HEK293T (cell line): ENCODE data around the gene NPEPL1.

ENCODE experiments used
- BHLHE40 ChIP-seq: fragments of 450-650 bp; IDR thresholded peaks from 2 replicates; pipeline ENCODE4 v1.6.1; 2016; ENCODE audit warnings: mild to moderate bottlenecking, moderate library complexity, borderline replicate concordance
- ELF4 ChIP-seq: fragments of 450-650 bp; IDR thresholded peaks from 2 replicates; pipeline ENCODE4 v1.6.1; 2017; ENCODE audit warnings: antibody characterized with exemption
- FOXA1 ChIP-seq: fragments of 450-650 bp; IDR thresholded peaks from 2 replicates; pipeline ENCODE4 v1.6.1; 2016; ENCODE audit warnings: mild to moderate bottlenecking
- FOXK2 ChIP-seq: fragments of 450-650 bp; IDR thresholded peaks from 2 replicates; pipeline ENCODE4 v1.6.1; 2016; ENCODE audit warnings: mild to moderate bottlenecking
- FOXM1 ChIP-seq: fragments of 450-650 bp; IDR thresholded peaks from 2 replicates; pipeline ENCODE4 v1.6.1; 2017; ENCODE audit warnings: mild to moderate bottlenecking, borderline replicate concordance
- HDGF ChIP-seq: fragments of 450-650 bp; IDR thresholded peaks from 2 replicates; pipeline ENCODE4 v1.6.1; 2017; ENCODE audit warnings: antibody characterized with exemption, borderline replicate concordance
- LEF1 ChIP-seq: fragments of 450-650 bp; IDR thresholded peaks from 2 replicates; pipeline ENCODE4 v1.6.1; 2017; ENCODE audit warnings: mild to moderate bottlenecking, borderline replicate concordance
- NFRKB ChIP-seq: fragments of 450-650 bp; IDR thresholded peaks from 2 replicates; pipeline ENCODE4 v1.6.1; 2016; ENCODE audit warnings: mild to moderate bottlenecking, moderate library complexity
- SP1 ChIP-seq: fragments of 450-650 bp; IDR thresholded peaks from 2 replicates; pipeline ENCODE4 v1.6.1; 2017
- SUZ12 ChIP-seq: fragments of 450-650 bp; IDR thresholded peaks from 2 replicates; pipeline ENCODE4 v1.6.1; 2016; ENCODE audit warnings: mild to moderate bottlenecking
- TARDBP ChIP-seq: fragments of 450-650 bp; IDR thresholded peaks from 2 replicates; pipeline ENCODE4 v1.6.1; 2016
- ZNF384 ChIP-seq: fragments of 450-650 bp; IDR thresholded peaks from 2 replicates; pipeline ENCODE4 v1.6.1; 2016
- TF ChIP-seq, protein P1 (sequence below): fragments of 450-650 bp; IDR thresholded peaks from 2 replicates; pipeline ENCODE4 v1.6.1; 2016

- no peak for TF ChIP-seq FOXM1
- TF ChIP-seq, protein P1, sequence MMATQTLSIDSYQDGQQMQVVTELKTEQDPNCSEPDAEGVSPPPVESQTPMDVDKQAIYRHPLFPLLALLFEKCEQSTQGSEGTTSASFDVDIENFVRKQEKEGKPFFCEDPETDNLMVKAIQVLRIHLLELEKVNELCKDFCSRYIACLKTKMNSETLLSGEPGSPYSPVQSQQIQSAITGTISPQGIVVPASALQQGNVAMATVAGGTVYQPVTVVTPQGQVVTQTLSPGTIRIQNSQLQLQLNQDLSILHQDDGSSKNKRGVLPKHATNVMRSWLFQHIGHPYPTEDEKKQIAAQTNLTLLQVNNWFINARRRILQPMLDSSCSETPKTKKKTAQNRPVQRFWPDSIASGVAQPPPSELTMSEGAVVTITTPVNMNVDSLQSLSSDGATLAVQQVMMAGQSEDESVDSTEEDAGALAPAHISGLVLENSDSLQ, result no peak
- no peak for TF ChIP-seq LEF1
- no peak for TF ChIP-seq SP1
- no peak for TF ChIP-seq SUZ12
- no peak for TF ChIP-seq FOXK2
- no peak for TF ChIP-seq TARDBP
- TF ChIP-seq ZNF384, result no peak
- no peak for TF ChIP-seq HDGF
- no peak for TF ChIP-seq BHLHE40
- TF ChIP-seq NFRKB, result no peak
- TF ChIP-seq ELF4, result no peak
- no peak for TF ChIP-seq FOXA1
These were observed 42.3 kb upstream of the NPEPL1 start for GRCh38 chr20:58650181-58650775.
